H1 (cell line): ENCODE measurements around the gene KCNB1. TPM values are rescaled to one million over a fixed set of nuclear protein-coding genes. Genes with fewer than 3 reads are reported as not detected.

ENCODE experiments used
- CTCF ChIA-PET: fragments of 300-600 bp; sonication (Branson Sonifier 250); formaldehyde crosslinking; loops from one replicate; lab custom pipeline; 2021; ENCODE audit not compliant: partially characterized antibody; lab: Charles Lee
- POLR2A ChIA-PET: fragments of 300-600 bp; sonication (Branson Sonifier 250); formaldehyde crosslinking; loops from one replicate; lab custom pipeline; 2021; ENCODE audit warnings: inconsistent platforms; ENCODE audit not compliant: partially characterized antibody; lab: Charles Lee
- DNase-seq, 2 experiments: peaks; one replicate each; pipeline versions ENCODE4 v3.0.0 to v3.0.0-alpha.2; 2010 to 2022; ENCODE audit warnings: low spot score in 2 of 2, low read depth in 1 of 2, mixed read lengths in 1 of 2
- FAIRE-seq: peaks from 2 replicates; lab custom pipeline; 2011; peaks lifted over from hg19 to GRCh38; lab: Jason Lieb, UNC
- H2AFZ ChIP-seq: 2 replicates; pipeline ENCODE4 v1.8.1; 2012; ENCODE audit warnings: low read length, inconsistent platforms
- H2AK5ac ChIP-seq: 2 replicates; pipeline ENCODE4 v1.6.1; 2013; ENCODE audit warnings: low read depth, low read length
- H2BK120ac ChIP-seq: replicated peaks from 2 replicates; pipeline ENCODE3; 2013; ENCODE audit warnings: low read depth, low read length, inconsistent platforms
- H2BK12ac ChIP-seq: 2 replicates; pipeline ENCODE4 v1.6.1; 2013; ENCODE audit warnings: low read depth, low read length
- H2BK15ac ChIP-seq: 2 replicates; pipeline ENCODE4 v1.6.1; 2013; ENCODE audit warnings: low read length
- H2BK20ac ChIP-seq: 2 replicates; pipeline ENCODE4 v1.6.1; 2013; ENCODE audit warnings: low read length
- H2BK5ac ChIP-seq: 2 replicates; pipeline ENCODE4 v1.6.1; 2013; ENCODE audit warnings: low read depth, low read length
- H3K14ac ChIP-seq: 2 replicates; pipeline ENCODE4 v1.6.1; 2013; ENCODE audit warnings: inconsistent platforms; ENCODE audit not compliant: insufficient read length
- H3K18ac ChIP-seq: 2 replicates; pipeline ENCODE4 v1.6.1; 2013; ENCODE audit warnings: low read length; ENCODE audit errors: extremely low read depth
- H3K23ac ChIP-seq: 2 replicates; pipeline ENCODE4 v1.6.1; 2013; ENCODE audit warnings: inconsistent platforms; ENCODE audit not compliant: insufficient read length
- H3K23me2 ChIP-seq: 2 replicates; pipeline ENCODE4 v1.6.1; 2013; ENCODE audit warnings: low read depth, low read length
- H3K27ac ChIP-seq: 2 replicates; pipeline ENCODE4 v1.6.1; 2011; ENCODE audit warnings: low read depth, low read length, inconsistent platforms
- H3K27me3 ChIP-seq, 4 experiments: replicated peaks in 1 of 4; 1 replicate in 1 of 4; 2 replicates in 3 of 4; pipeline versions ENCODE4 v1.6.1 to v1.8.1; 2011 to 2013; ENCODE audit warnings: low read length in 3 of 4, mild to moderate bottlenecking in 3 of 4, inconsistent platforms in 2 of 4, mixed read lengths in 2 of 4, moderate library complexity in 1 of 4; ENCODE audit not compliant: control insufficient read depth in 3 of 4, insufficient read depth in 3 of 4; ENCODE audit errors: extremely low read depth in 1 of 4
- H3K36me3 ChIP-seq, 4 experiments: 2 replicates each; pipeline versions ENCODE4 v1.6.1 to v1.8.1; 2011 to 2013; ENCODE audit warnings: mild to moderate bottlenecking in 4 of 4, low read length in 3 of 4, moderate library complexity in 2 of 4, control low read depth in 1 of 4, inconsistent platforms in 1 of 4; ENCODE audit not compliant: insufficient read depth in 4 of 4, control insufficient read depth in 2 of 4
- H3K4ac ChIP-seq: replicated peaks from 2 replicates; pipeline ENCODE3; 2013; ENCODE audit warnings: low read length, low read depth, mixed read lengths, inconsistent platforms; ENCODE audit not compliant: insufficient read length
- H3K4me1 ChIP-seq, 4 experiments: replicated peaks in 1 of 4; 1 replicate in 1 of 4; 2 replicates in 3 of 4; pipeline versions ENCODE4 v1.6.1 to v1.8.1; 2011 to 2013; ENCODE audit warnings: low read length in 3 of 4, inconsistent platforms in 2 of 4, mixed read lengths in 1 of 4; ENCODE audit not compliant: insufficient read depth in 4 of 4, control insufficient read depth in 3 of 4
- H3K4me2 ChIP-seq, 2 experiments: 2 replicates each; pipeline versions ENCODE4 v1.6.1 to v1.8.1; 2011 to 2013; ENCODE audit warnings: low read depth in 2 of 2, low read length in 2 of 2, control low read depth in 1 of 2, inconsistent platforms in 1 of 2, mild to moderate bottlenecking in 1 of 2; ENCODE audit not compliant: insufficient read depth in 1 of 2
- H3K4me3 ChIP-seq, 4 experiments: fragments of 200-600, 300-600 bp in 1 of 4; sonication (generic), shearing (Covaris generic), sonication (Bioruptor Twin) in 1 of 4; 2 replicates each; pipeline versions ENCODE4 v1.5.1 to v1.8.1; 2011 to 2016; ENCODE audit warnings: low read length in 4 of 4, low read depth in 3 of 4, control low read depth in 2 of 4, inconsistent platforms in 2 of 4, mild to moderate bottlenecking in 2 of 4, mixed read lengths in 1 of 4, moderate library complexity in 1 of 4; ENCODE audit not compliant: insufficient read depth in 2 of 4; ENCODE audit errors: extremely low read depth in 1 of 4
- H3K56ac ChIP-seq: replicated peaks from 2 replicates; pipeline ENCODE3; 2013; ENCODE audit warnings: low read depth, mild to moderate bottlenecking, mixed read lengths, low read length, inconsistent platforms; ENCODE audit not compliant: insufficient read length
- H3K79me1 ChIP-seq: 2 replicates; pipeline ENCODE4 v1.6.1; 2013; ENCODE audit warnings: low read depth, low read length, control low read depth
- H3K79me2 ChIP-seq, 2 experiments: 2 replicates each; pipeline versions ENCODE4 v1.6.1 to v1.8.1; 2012 to 2013; ENCODE audit warnings: low read length in 2 of 2, mild to moderate bottlenecking in 2 of 2, inconsistent platforms in 1 of 2; ENCODE audit not compliant: insufficient read depth in 2 of 2, control insufficient read depth in 1 of 2
- H3K9ac ChIP-seq, 4 experiments: replicated peaks in 1 of 4; 1 replicate in 1 of 4; 2 replicates in 3 of 4; pipeline versions ENCODE4 v1.6.1 to v1.8.1; 2011 to 2013; ENCODE audit warnings: low read depth in 3 of 4, low read length in 3 of 4, control low read depth in 2 of 4, mild to moderate bottlenecking in 2 of 4, moderate library complexity in 2 of 4, inconsistent platforms in 1 of 4; ENCODE audit errors: extremely low read depth in 1 of 4
- H3K9me3 ChIP-seq, 2 experiments: 2 replicates each; pipeline versions ENCODE4 v1.6.1 to v1.8.1; 2012 to 2013; ENCODE audit warnings: mild to moderate bottlenecking in 2 of 2, moderate library complexity in 2 of 2, control low read depth in 1 of 2, inconsistent platforms in 1 of 2, low read depth in 1 of 2, low read length in 1 of 2, mixed read lengths in 1 of 2; ENCODE audit not compliant: insufficient read depth in 2 of 2
- H4K20me1 ChIP-seq, 2 experiments: replicated peaks in 1 of 2; 2 replicates each; pipeline versions ENCODE3 to v1.8.1; 2011 to 2013; ENCODE audit warnings: inconsistent platforms in 2 of 2, low read length in 2 of 2, mild to moderate bottlenecking in 1 of 2; ENCODE audit not compliant: insufficient read depth in 2 of 2, control insufficient read depth in 1 of 2
- H4K5ac ChIP-seq: 2 replicates; pipeline ENCODE4 v1.6.1; 2013; ENCODE audit warnings: low read length, low read depth, mixed read lengths, inconsistent platforms; ENCODE audit not compliant: insufficient read length
- H4K8ac ChIP-seq: 2 replicates; pipeline ENCODE4 v1.8.0; 2013; ENCODE audit warnings: mild to moderate bottlenecking, moderate library complexity, low read length, inconsistent platforms; ENCODE audit not compliant: insufficient read depth; ENCODE audit errors: extremely low read depth
- H4K91ac ChIP-seq: replicated peaks from 2 replicates; pipeline ENCODE3; 2013; ENCODE audit warnings: low read length, mixed read lengths, inconsistent platforms; ENCODE audit not compliant: insufficient read length
- CBX8 ChIP-seq: fragments of 300-800, 300-1000 bp; sonication (generic); IDR thresholded peaks from 2 replicates; pipeline ENCODE4 v1.7.1; 2016; ENCODE audit warnings: low read depth, low read length, borderline replicate concordance
- CHD1 ChIP-seq: IDR thresholded peaks from 2 replicates; pipeline ENCODE4 v1.6.1; 2012; ENCODE audit warnings: low read depth, low read length, improper control_type of control experiment
- TEAD4 ChIP-seq: IDR thresholded peaks from 2 replicates; pipeline ENCODE4 v1.6.1; 2012; ENCODE audit warnings: low read depth, low read length, inconsistent platforms, mixed read lengths
- WGBS, 2 experiments: shearing (Covaris generic) in 1 of 2; methylation state at CpG; one replicate each; pipeline versions ENCODE4 v1.1.6 to v1.1.7; 2013 to 2015; ENCODE audit warnings: low lambda C conversion rate in 2 of 2, mixed read lengths in 2 of 2, inconsistent platforms in 1 of 2, low coverage in 1 of 2, missing lambda C conversion rate in 1 of 2; ENCODE audit not compliant: insufficient replicate concordance in 2 of 2, insufficient coverage in 1 of 2, insufficient read length in 1 of 2; ENCODE audit errors: extremely low coverage in 1 of 2, missing lambda C conversion rate in 1 of 2; 5-methylcytosine and 5-hydroxymethylcytosine counted together
- polyA plus RNA-seq, 7 experiments: library from polyadenylated mRNA; depleted of rRNA in 3 of 7; stranded (reverse) in 5 of 7; unstranded in 2 of 7; fragments of >200 nt in 5 of 7; fragments of 200-250 nt in 2 of 7; gene quantifications; 1 replicate in 5 of 7; 2 replicates in 1 of 7; 4 replicates in 1 of 7; pipeline versions ENCODE4 v1.2.1 to v1.2.3, GENCODE V29; 2011 to 2013; ENCODE audit warnings: missing spikeins in 2 of 7, mixed read lengths in 2 of 7
- total RNA-seq: library from RNA; stranded (reverse); fragmentation: NEBNext Ultra II Directional; extraction: Animal tissue kit (Norgen Biotek cat#: 25700); gene quantifications from 2 replicates; pipeline ENCODE4 v1.2.1, GENCODE V29; 2021
- TF ChIP-seq, protein P1 (sequence below): IDR thresholded peaks from 2 replicates; pipeline ENCODE4 v1.6.1; 2012; ENCODE audit warnings: inconsistent platforms

KCNB1 gene
- total and polyA plus RNA-seq, 2 of the 8 experiments (the other 6 are each of a cell fraction or from before 2014, with no cell fraction given): 0.58 to 0.67 TPM

- peak overlapping the region; percentile 94 to 99 for H3K4me2 ChIP-seq
- TF ChIP-seq CHD1 (no peak), TEAD4 (no peak), CBX8 (no peak)
- TF ChIP-seq, protein P1, sequence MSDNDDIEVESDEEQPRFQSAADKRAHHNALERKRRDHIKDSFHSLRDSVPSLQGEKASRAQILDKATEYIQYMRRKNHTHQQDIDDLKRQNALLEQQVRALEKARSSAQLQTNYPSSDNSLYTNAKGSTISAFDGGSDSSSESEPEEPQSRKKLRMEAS: no peak; the same call in 1 of the 2 replicates
- FAIRE-seq: no peak
- H3K4ac ChIP-seq: no peak overlapping the region
- no peak overlapping the region for H3K9ac ChIP-seq
- no peak overlapping the region for H2BK12ac ChIP-seq
- no peaks in the 10 kb centered on the region for H3K9me3 ChIP-seq
- CTCF ChIA-PET: interaction anchor here (0.7 to 6.7 kb wide), 7 partner anchors 8 to 179 kb away, joined by 3 to 60 read pairs (median 5); no protein-coding TSS in a partner anchor
- DNase-seq: no peak
- H3K27ac ChIP-seq: no peak overlapping the region
- H2BK5ac ChIP-seq: no peak overlapping the region
- H3K79me1 ChIP-seq: no peaks in the 10 kb centered on the region
- peaks cover 11 to 35% (median 27%) of the 10 kb centered on the region in 4 experiments for H3K27me3 ChIP-seq
- H3K79me2 ChIP-seq: no peaks in the 10 kb centered on the region
- H4K91ac ChIP-seq: no peak overlapping the region
- peak overlapping the region; percentile 60 to 75 (median 60) for H3K4me3 ChIP-seq
- peaks cover 12% of the 10 kb centered on the region; the same call in 1 of the 2 replicates for H3K23me2 ChIP-seq
- 0 out of 2 replicates have a peak overlapping the region, but pooled peaks have one; percentile 12 for H4K8ac ChIP-seq
- no peak overlapping the region for H4K5ac ChIP-seq
- no peak overlapping the region for H2AFZ ChIP-seq
- H3K18ac ChIP-seq: no peak overlapping the region
- no peak overlapping the region for H2AK5ac ChIP-seq
- peaks cover 0 to 11% (median 3%) of the 10 kb centered on the region in 4 experiments; a peak in 6 of 7 replicates for H3K4me1 ChIP-seq
- H2BK15ac ChIP-seq: no peak overlapping the region
- H4K20me1 ChIP-seq: no peaks in the 10 kb centered on the region
- H3K56ac ChIP-seq: no peak overlapping the region
- H3K14ac ChIP-seq: no peak overlapping the region
- no peak overlapping the region for H2BK120ac ChIP-seq
- WGBS, 2 experiments: 10% methylated on average over 23 of the region's 23 CpGs; no CpG with 5 or more reads in 1 of the 2 experiments
- POLR2A ChIA-PET: interaction anchor here (1.4 to 41.0 kb wide), 4 partner anchors 10 to 75 kb away, joined by 3 to 1132 read pairs (median 10); partner anchors contain the start of gene ZNFX1
- no peak overlapping the region for H2BK20ac ChIP-seq
- no peaks in the 10 kb centered on the region for H3K36me3 ChIP-seq
- H3K23ac ChIP-seq: no peak overlapping the region
Observed at GRCh38 chr20:49318091-49318429, 164.4 kb downstream of the KCNB1 start.
